DOHH2 (cell line): Measurements from ENCODE around the gene SMYD2.

Experiments used
- H3F3A ChIP-seq: fragments of 200-600 bp; sonication (generic), shearing (Covaris generic); 2 replicates; pipeline ENCODE4 v1.6.0; 2016; ENCODE audit warnings: antibody characterized with exemption, mild to moderate bottlenecking; ENCODE audit not compliant: control insufficient read depth, insufficient read depth
- H3K27ac ChIP-seq: fragments of 200-600 bp; sonication (generic); 2 replicates; pipeline ENCODE4 v1.5.1; 2014; ENCODE audit warnings: low read depth, mild to moderate bottlenecking, low read length, moderate library complexity
- H3K27me3 ChIP-seq: fragments of 200-600 bp; sonication (generic); 2 replicates; pipeline ENCODE4 v1.6.1; 2014; ENCODE audit warnings: mild to moderate bottlenecking, low read length, mixed read lengths; ENCODE audit not compliant: control insufficient read depth
- H3K36me3 ChIP-seq: fragments of 200-600 bp; sonication (generic); 2 replicates; pipeline ENCODE4 v1.6.1; 2014; ENCODE audit warnings: mild to moderate bottlenecking, low read length, moderate library complexity, mixed read lengths; ENCODE audit not compliant: control insufficient read depth
- H3K4me1 ChIP-seq: fragments of 200-600 bp; sonication (generic); 2 replicates; pipeline ENCODE4 v1.6.1; 2014; ENCODE audit warnings: mild to moderate bottlenecking, low read length, mixed read lengths; ENCODE audit not compliant: control insufficient read depth
- H3K4me2 ChIP-seq: fragments of 200-600 bp; sonication (generic); 2 replicates; pipeline ENCODE4 v1.6.0; 2014; ENCODE audit warnings: mild to moderate bottlenecking, low read length, moderate library complexity
- H3K4me3 ChIP-seq: fragments of 200-600 bp; sonication (generic); 2 replicates; pipeline ENCODE4 v1.5.1; 2014; ENCODE audit warnings: mild to moderate bottlenecking, low read length, mixed read lengths
- H3K79me2 ChIP-seq: fragments of 200-600 bp; sonication (generic); 2 replicates; pipeline ENCODE4 v1.6.1; 2014; ENCODE audit warnings: mild to moderate bottlenecking, low read length, mixed read lengths; ENCODE audit not compliant: control insufficient read depth
- H3K9me2 ChIP-seq: fragments of 200-600 bp; sonication (generic); replicated peaks from 2 replicates; pipeline ENCODE4 v1.6.1; 2014; ENCODE audit warnings: mild to moderate bottlenecking, low read length, mixed read lengths; ENCODE audit not compliant: control insufficient read depth
- H3K9me3 ChIP-seq: fragments of 200-600 bp; sonication (generic); 2 replicates; pipeline ENCODE4 v1.6.1; 2014; ENCODE audit warnings: antibody characterized with exemption, low read length, mixed read lengths; ENCODE audit not compliant: control insufficient read depth, insufficient read depth
- H4K20me1 ChIP-seq: fragments of 200-600 bp; sonication (generic); 2 replicates; pipeline ENCODE4 v1.6.0; 2014; ENCODE audit warnings: low read depth, mild to moderate bottlenecking, antibody characterized with exemption, low read length, moderate library complexity; ENCODE audit not compliant: control insufficient read depth, insufficient read depth
- CTCF ChIP-seq: fragments of 200-600 bp; sonication (generic); IDR thresholded peaks from one replicate; pipeline ENCODE4 v1.5.1; 2014; ENCODE audit warnings: antibody characterized with exemption, mild to moderate bottlenecking, low read depth, low read length; ENCODE audit not compliant: poor library complexity, severe bottlenecking
- EZH2phosphoT487 ChIP-seq: fragments of 200-600 bp; sonication (generic); IDR thresholded peaks from 2 replicates; pipeline ENCODE4 v1.6.1; 2017; ENCODE audit warnings: borderline replicate concordance, mild to moderate bottlenecking, antibody characterized with exemption, low read length, moderate library complexity, mixed read lengths

The SMYD2 gene

GRCh38 chr1:214292322-214292721 is 11.4 kb downstream of the SMYD2 start:
- H3K36me3 ChIP-seq: no peaks in the 10 kb centered on the region
- no peaks in the 10 kb centered on the region for H3K9me2 ChIP-seq
- no peaks in the 10 kb centered on the region for H4K20me1 ChIP-seq
- H3K27ac ChIP-seq: no peak overlapping the region
- peaks cover 18% of the 10 kb centered on the region for H3K4me1 ChIP-seq
- no peaks in the 10 kb centered on the region for H3F3A ChIP-seq
- TF ChIP-seq EZH2phosphoT487 (no peak), CTCF (no peak)
- no peaks in the 10 kb centered on the region for H3K9me3 ChIP-seq
- no peak overlapping the region for H3K4me2 ChIP-seq
- H3K79me2 ChIP-seq: peaks cover 17% of the 10 kb centered on the region
- no peaks in the 10 kb centered on the region for H3K27me3 ChIP-seq
- no peak overlapping the region for H3K4me3 ChIP-seq

GRCh38 chr1:214295934-214296333 is 15.0 kb downstream of the SMYD2 start:
- peaks cover 18% of the 10 kb centered on the region for H3K4me1 ChIP-seq
- H3K9me2 ChIP-seq: no peaks in the 10 kb centered on the region
- H3K27me3 ChIP-seq: no peaks in the 10 kb centered on the region
- H3K36me3 ChIP-seq: no peaks in the 10 kb centered on the region
- peak overlapping the region; percentile 28 for H3K4me2 ChIP-seq
- no peak overlapping the region for H3K4me3 ChIP-seq
- TF ChIP-seq EZH2phosphoT487 (no peak), CTCF (no peak)
- H3K27ac ChIP-seq: no peak overlapping the region
- H3K9me3 ChIP-seq: no peaks in the 10 kb centered on the region
- 0 out of 2 replicates have a peak, but pooled peaks cover 4% of the 10 kb centered on the region for H4K20me1 ChIP-seq
- peaks cover 18% of the 10 kb centered on the region for H3K79me2 ChIP-seq
- H3F3A ChIP-seq: no peaks in the 10 kb centered on the region

GRCh38 chr1:214296860-214297745 is 16.1 kb downstream of the SMYD2 start:
- H4K20me1 ChIP-seq: 0 out of 2 replicates have a peak, but pooled peaks cover 4% of the 10 kb centered on the region
- no peaks in the 10 kb centered on the region for H3K27me3 ChIP-seq
- TF ChIP-seq EZH2phosphoT487 (no peak), CTCF (no peak)
- peaks cover 18% of the 10 kb centered on the region for H3K4me1 ChIP-seq
- no peak overlapping the region for H3K27ac ChIP-seq
- H3K36me3 ChIP-seq: no peaks in the 10 kb centered on the region
- no peaks in the 10 kb centered on the region for H3K9me2 ChIP-seq
- no peak overlapping the region for H3K4me2 ChIP-seq
- no peak overlapping the region for H3K4me3 ChIP-seq
- no peaks in the 10 kb centered on the region for H3K9me3 ChIP-seq
- no peaks in the 10 kb centered on the region for H3F3A ChIP-seq
- H3K79me2 ChIP-seq: peaks cover 18% of the 10 kb centered on the region
